OCI-LY3 (cell line): ENCODE measurements around the gene SLIT1.

Source experiments
- H2AFZ ChIP-seq: fragments of 200-600, 300-600 bp; shearing (Covaris generic); 2 replicates; pipeline ENCODE4 v1.6.0; 2014; ENCODE audit warnings: antibody characterized with exemption, low read depth, low read length
- H3K27ac ChIP-seq: fragments of 200-600, 300-600 bp; sonication (generic); 2 replicates; pipeline ENCODE4 v1.5.1; 2014; ENCODE audit warnings: mild to moderate bottlenecking, low read length, moderate library complexity, mixed read lengths
- H3K27me3 ChIP-seq: fragments of 200-600, 300-600 bp; sonication (generic); 2 replicates; pipeline ENCODE4 v1.6.1; 2014; ENCODE audit warnings: low read depth, low read length, mixed read lengths
- H3K36me3 ChIP-seq: fragments of 200-600, 300-600 bp; sonication (generic); replicated peaks from 2 replicates; pipeline ENCODE3; 2014; ENCODE audit warnings: low read depth, low read length, mixed read lengths
- H3K4me1 ChIP-seq: fragments of 300-600, 200-600 bp; sonication (generic); 2 replicates; pipeline ENCODE4 v1.6.1; 2014; ENCODE audit warnings: low read length, mixed read lengths
- H3K4me2 ChIP-seq: fragments of 200-600, 300-600 bp; sonication (generic); 2 replicates; pipeline ENCODE4 v1.6.1; 2014; ENCODE audit warnings: low read length, mixed read lengths
- H3K4me3 ChIP-seq: fragments of 300-600, 200-600 bp; sonication (generic); 2 replicates; pipeline ENCODE4 v1.5.1; 2014; ENCODE audit warnings: antibody characterized with exemption, mild to moderate bottlenecking, low read length, moderate library complexity
- H3K79me2 ChIP-seq: fragments of 300-600, 200-600 bp; shearing (Covaris generic); 2 replicates; pipeline ENCODE4 v1.6.1; 2014; ENCODE audit warnings: mild to moderate bottlenecking, low read length, mixed read lengths
- H3K9ac ChIP-seq: fragments of 300-600, 200-600 bp; shearing (Covaris generic); 2 replicates; pipeline ENCODE4 v1.6.0; 2014; ENCODE audit warnings: mild to moderate bottlenecking, low read length, moderate library complexity
- H3K9me3 ChIP-seq: fragments of 200-600, 300-600 bp; shearing (Covaris generic); 2 replicates; pipeline ENCODE4 v1.6.1; 2014; ENCODE audit warnings: low read length, mixed read lengths; ENCODE audit not compliant: insufficient read depth
- H4K20me1 ChIP-seq: fragments of 200-600, 300-600 bp; sonication (generic); 2 replicates; pipeline ENCODE4 v1.6.1; 2016; ENCODE audit warnings: low read length, mixed read lengths; ENCODE audit not compliant: insufficient read depth
- CTCF ChIP-seq: fragments of 200-600, 300-600 bp; sonication (generic); IDR thresholded peaks from 2 replicates; pipeline ENCODE4 v1.5.1; 2014; ENCODE audit warnings: antibody characterized with exemption, low read length, low read depth
- EZH2phosphoT487 ChIP-seq: fragments of 200-600 bp; shearing (Covaris generic); IDR thresholded peaks from 2 replicates; pipeline ENCODE4 v1.6.1; 2018; ENCODE audit warnings: antibody characterized with exemption, mixed run types, low read depth

SLIT1 gene

GRCh38 chr10:97013983-97014382 lies 171.8 kb downstream of the SLIT1 start:
- Histone ChIP-seq H3K4me1 (peaks cover 14% of the 10 kb centered on the region), H3K79me2 (no peaks in the 10 kb centered on the region), H4K20me1 (no peaks in the 10 kb centered on the region), H3K27me3 (no peaks in the 10 kb centered on the region), H3K9ac (no peak overlapping the region), H3K9me3 (no peaks in the 10 kb centered on the region), H3K4me3 (no peak overlapping the region), H3K27ac (no peak overlapping the region), H3K36me3 (no peaks in the 10 kb centered on the region), H2AFZ (no peak overlapping the region), H3K4me2 (no peak overlapping the region)
- no peak for TF ChIP-seq CTCF
- TF ChIP-seq EZH2phosphoT487 = no peak

- peaks cover 14% of the 10 kb centered on the region for H3K4me1 ChIP-seq
- no peaks in the 10 kb centered on the region for H3K79me2 ChIP-seq
- no peak overlapping the region for H3K27ac ChIP-seq
- no peaks in the 10 kb centered on the region for H3K36me3 ChIP-seq
- no peaks in the 10 kb centered on the region for H3K9me3 ChIP-seq
- TF ChIP-seq CTCF = no peak
- no peak for TF ChIP-seq EZH2phosphoT487
- no peak overlapping the region for H2AFZ ChIP-seq
- no peak overlapping the region for H3K4me2 ChIP-seq
- H3K9ac ChIP-seq = no peak overlapping the region
- no peak overlapping the region for H3K4me3 ChIP-seq
- H3K27me3 ChIP-seq = no peaks in the 10 kb centered on the region
- H4K20me1 ChIP-seq = no peaks in the 10 kb centered on the region
These were observed 172.2 kb downstream of the SLIT1 start for GRCh38 chr10:97013568-97013967.

- Histone ChIP-seq H3K4me1 (peaks cover 13% of the 10 kb centered on the region), H3K36me3 (no peaks in the 10 kb centered on the region), H3K4me3 (no peak overlapping the region), H3K4me2 (no peak overlapping the region), H2AFZ (no peak overlapping the region), H3K79me2 (no peaks in the 10 kb centered on the region), H3K27me3 (no peaks in the 10 kb centered on the region), H4K20me1 (no peaks in the 10 kb centered on the region), H3K9ac (no peak overlapping the region), H3K9me3 (0 out of 2 replicates have a peak, but pooled peaks cover 2% of the 10 kb centered on the region), H3K27ac (no peak overlapping the region)
- no peak for TF ChIP-seq CTCF
- no peak for TF ChIP-seq EZH2phosphoT487
These were observed 173.3 kb downstream of the SLIT1 start for GRCh38 chr10:97012470-97012869.

- Histone ChIP-seq H3K4me2 (no peak overlapping the region), H4K20me1 (no peaks in the 10 kb centered on the region), H3K36me3 (no peaks in the 10 kb centered on the region), H3K27ac (no peak overlapping the region), H3K9me3 (0 out of 2 replicates have a peak, but pooled peaks cover 6% of the 10 kb centered on the region), H3K27me3 (no peaks in the 10 kb centered on the region), H3K4me3 (no peak overlapping the region), H3K4me1 (peaks cover 2% of the 10 kb centered on the region; the same call in 1 of the 2 replicates), H3K9ac (no peak overlapping the region), H3K79me2 (no peaks in the 10 kb centered on the region), H2AFZ (no peak overlapping the region)
- no peak for TF ChIP-seq CTCF
- TF ChIP-seq EZH2phosphoT487 = no peak
These were observed 174.4 kb downstream of the SLIT1 start for GRCh38 chr10:97011397-97011796.
